ENCODE results near the gene ITM2C.

The ITM2C gene

DNA sequence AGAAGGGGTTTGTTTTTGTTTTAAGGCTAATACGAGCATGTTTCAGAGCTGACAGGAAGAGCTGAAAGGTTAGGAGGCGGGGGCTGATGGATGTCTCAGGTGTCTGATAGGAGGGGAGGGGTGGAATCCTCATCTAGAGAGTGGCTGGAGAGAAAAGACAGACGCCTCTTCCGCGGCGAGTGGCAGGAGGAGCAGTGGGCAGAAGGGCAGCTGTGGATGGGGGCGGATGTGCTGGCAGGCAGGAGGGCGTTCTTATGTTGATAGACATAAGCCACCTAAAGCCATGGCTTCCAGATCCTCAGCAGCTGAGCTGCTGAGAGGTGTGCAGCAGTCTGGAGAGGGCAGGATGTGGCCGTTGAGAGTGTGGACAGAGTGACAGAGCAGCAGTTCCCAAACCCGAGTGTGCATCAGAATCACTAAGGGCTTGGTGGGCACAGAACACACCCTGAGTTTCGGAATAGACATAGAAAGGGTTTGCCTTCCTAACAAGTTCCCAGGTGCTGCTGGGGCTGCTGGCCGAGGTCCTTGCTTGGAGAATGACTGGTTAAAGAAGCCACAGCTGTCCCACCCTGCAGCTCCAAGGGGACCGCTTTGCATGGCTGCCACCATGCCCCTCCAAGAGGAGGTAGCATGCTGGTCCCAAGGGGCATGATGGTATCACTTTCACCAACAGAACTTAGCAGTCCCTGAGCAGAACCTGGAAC lies 3.0 kb upstream of the ITM2C start:
- DNase-seq = no peak

DNA sequence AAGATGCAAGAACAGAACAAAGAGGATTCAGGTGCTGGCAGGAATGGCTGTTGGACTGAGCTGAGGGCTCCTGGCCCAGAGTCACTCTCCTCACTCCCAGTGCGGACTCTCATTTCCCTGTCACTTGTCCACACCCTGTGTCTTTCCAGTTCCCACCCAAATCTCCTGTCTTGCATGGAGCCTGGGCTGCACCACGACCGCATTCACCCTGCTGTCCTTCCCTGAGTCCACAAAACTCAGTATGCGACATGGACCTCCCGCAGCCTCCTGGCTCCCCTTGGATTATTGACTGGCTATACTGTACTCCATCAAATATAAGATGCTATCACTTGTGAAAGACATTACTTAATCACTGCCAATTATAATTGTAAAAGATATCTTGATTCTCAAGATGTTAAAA lies 2.5 kb upstream of the ITM2C start:
- no peak for DNase-seq

DNA sequence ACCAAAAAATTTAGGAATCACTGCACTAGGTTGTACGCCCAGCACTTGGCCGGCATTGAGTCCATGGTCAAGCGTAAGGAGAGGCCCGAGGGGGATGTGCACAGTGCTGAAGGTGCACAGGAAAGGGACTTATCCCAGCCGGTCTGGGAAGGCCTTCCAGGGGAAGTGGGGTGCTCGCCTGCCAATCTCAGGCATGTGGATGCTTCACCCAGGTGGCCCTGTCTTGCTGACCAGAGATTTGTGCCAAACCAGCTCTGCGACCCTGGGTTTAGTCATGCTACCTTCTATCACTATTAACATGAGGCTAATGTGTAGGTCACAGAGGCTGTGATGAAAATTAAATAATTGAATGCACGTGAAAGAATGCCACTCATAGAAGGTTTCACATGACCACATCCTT lies 1.7 kb upstream of the ITM2C start:
- DNase-seq = no peak

DNA sequence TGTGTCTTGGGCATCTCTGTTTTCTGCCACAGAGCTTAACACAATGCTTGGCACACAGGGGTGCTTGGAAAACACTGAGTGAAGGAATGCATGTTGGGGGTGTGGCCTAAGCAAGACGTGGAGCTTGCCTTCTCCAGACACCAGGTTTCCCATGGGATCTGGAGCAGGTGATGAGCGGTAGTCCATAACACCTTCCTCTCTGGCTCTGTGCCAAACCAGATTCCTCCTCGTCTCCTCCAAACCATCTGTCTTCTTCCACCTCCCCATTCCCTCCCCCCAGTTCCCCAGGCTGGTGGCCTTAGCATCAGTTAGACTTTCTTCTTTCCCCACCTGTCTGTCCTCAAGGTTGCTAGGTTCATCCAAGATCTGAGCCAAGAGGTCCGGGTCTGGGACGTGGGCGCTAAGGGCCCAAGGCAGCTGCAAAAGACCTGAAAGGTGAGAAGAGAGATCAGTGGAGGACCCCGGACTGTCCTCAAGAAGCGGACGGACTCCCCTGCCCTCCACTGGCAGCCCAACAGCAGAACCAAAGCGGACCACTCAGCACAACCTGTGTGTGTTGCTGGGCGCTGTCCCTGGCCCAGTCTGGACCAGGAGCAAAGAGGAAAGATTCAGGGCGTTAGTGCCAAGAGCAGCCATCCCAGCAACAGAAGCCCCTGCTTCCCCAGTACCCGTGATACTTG lies 1.2 kb upstream of the ITM2C start:
- no peak for DNase-seq

DNA sequence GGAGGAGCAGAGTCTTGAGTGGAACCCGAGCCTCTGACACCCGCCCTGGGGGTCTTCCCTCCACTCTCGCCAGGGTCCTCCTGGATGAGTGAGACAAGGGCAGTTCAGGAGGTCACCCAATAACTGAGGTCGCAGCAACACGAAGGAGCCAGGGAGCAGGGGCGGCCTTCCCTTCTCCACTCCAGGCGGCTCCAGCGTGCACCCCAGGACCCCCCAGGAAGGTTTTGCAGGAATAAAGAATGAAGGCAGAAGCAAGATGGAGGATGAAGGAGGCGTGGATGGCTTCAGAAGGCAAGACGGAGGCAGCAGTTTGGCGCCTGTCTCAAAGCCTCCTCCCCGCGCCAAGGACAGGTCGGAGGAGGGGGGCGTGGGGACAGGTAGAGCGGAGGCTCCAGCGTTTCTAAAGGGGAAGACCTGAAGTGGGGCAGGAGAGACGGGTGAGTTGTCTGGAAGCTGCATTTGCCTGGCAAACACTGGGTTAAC lies 579 bp upstream of the ITM2C start:
- DNase-seq = no peak

DNA sequence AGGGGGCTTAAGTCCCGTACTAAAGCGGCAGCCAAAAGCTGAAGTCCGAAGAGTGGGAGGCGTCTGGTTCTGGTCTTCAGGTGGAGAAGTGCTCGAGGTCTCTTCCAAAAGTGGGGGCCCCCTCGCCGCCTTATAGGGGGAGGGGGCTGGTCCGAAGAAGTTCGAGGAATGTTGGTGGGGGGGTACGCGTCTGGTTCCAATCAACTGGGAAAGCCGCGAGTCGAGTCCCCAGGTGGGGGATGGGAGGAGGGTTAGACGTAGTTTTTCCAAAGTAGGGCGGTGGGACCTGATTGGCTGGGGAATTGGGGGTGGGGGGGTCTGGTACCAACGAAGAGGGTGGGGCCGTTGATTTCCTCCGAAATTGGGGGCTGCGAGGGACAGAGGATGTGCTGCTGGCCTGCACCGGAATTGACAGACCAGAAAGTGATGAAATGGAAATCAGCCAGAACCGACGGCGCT lies 594 bp downstream of the ITM2C start:
- no peak for DNase-seq

DNA sequence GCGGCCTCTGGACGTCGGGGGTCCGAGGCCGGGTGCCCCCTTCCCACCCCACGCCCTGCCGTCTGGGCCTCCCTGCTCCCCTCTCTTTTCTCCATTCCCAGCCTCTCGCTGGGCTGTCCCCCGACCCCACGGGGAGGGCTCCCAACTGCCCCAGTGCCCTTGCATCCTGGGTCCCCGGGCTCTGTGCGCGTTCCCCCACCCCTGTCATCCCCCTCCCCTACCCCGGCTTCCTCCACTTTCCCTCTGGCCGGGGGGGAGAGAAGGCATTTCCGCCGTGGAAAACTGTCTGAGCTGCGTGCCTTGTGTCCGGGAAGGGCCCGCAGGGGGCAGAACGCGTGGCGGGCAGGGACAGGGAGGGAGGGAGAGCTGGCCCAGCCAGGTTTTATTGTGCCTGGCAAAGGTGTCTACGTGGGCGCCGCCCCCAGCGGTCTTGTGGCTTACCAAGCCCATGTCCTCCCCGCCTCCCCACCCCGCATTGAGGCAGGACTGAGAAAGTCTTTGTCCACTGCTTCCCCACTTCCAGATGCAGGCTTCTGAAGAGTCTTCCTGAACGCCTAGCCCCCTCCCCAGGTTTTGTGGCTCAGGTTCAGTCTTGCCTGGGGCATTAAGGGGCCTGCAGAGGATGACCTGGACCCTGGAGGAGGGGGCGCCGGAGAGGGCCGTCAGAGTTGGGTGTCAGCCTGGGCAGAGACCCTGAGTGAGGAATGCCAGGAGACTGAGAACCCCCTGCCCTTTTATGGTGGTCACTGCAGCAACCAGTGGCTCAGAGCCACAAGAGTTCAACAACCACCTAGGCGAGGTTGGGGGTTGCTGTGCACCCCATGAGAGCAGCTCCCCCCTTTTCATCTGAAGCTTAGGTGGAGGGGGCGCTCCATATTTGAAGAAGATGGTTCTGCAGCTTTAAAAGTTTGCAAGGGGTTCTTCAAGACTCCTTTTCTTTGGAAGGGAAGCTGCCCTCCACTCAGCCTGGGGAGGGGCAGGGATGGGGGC lies 1.3 kb downstream of the ITM2C start:
- DNase-seq = peak; percentile 41

DNA sequence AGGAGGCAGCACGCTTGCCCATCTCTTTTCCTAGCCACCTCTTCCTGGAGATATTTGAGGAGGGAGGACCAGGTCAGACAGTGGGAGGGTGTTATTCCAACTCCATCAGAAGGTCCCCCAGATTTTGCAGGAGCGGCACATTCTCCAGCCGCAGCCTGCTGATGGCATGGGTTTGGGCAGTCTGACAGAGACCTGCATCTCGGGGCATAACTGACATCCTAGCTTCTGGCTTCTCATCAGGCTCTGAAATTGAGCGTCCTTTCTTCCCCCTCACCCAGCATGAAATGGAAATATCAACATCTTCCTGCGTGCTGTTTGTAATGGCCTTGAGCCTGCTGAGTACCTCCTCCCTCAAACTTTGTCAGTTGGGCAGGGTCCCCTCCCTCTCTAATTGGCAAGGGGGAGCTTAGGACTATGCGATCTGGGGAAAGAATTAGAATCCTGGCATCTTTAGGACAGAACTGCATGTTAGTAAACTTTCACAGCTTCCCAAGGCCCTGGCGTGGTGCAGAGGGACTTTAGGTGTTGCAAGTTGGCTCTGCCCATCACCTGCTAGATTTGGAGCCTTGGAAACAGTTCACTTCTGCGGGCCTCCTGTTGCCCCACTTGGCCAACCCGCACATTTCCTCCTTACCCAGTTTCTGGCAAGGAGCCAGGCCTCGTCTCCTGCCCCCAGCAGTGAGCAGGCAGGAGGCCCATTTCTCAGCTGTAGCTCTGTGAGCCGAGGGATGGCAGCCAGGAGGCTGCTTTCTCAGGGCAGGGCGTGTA lies 2.2 kb downstream of the ITM2C start:
- DNase-seq = peak; percentile 74

DNA sequence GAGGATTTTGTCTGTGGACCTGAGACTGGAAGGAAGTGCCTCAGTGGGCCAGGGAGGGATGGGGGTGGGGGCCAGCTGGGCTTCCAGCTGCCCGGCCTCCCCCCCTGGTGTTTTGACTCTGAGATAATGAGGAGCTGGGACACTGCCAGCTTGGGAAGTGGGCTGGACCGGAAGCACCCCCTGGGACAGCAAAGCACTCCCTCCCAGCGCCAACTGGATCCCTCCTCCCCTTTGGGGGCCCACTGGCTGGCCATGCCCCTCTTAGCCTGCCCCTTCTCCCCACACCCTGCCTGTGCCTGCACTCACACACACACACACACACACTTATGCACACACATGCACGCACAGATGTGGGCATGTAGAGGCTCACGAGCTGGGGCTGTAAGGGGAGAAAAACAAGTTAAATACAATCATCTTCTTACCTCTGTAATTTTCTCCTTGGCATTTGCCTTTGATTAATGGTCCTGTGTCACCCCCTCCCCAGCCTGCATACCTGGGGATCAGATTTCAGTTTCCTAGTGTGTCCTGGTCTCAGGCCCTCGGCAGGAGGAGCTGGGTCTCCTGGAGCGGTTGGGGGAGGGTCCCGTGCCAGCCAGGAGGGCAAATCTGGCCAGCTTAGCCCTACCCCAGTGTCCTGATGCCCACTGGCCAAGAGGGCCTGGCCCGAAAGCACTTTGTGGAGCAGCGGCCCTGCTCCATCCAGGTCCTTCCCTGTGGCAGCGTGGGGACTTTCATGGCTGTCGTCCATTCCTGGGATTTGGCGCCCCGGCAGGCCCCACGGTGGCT lies 3.6 kb downstream of the ITM2C start:
- no peak for DNase-seq

DNA sequence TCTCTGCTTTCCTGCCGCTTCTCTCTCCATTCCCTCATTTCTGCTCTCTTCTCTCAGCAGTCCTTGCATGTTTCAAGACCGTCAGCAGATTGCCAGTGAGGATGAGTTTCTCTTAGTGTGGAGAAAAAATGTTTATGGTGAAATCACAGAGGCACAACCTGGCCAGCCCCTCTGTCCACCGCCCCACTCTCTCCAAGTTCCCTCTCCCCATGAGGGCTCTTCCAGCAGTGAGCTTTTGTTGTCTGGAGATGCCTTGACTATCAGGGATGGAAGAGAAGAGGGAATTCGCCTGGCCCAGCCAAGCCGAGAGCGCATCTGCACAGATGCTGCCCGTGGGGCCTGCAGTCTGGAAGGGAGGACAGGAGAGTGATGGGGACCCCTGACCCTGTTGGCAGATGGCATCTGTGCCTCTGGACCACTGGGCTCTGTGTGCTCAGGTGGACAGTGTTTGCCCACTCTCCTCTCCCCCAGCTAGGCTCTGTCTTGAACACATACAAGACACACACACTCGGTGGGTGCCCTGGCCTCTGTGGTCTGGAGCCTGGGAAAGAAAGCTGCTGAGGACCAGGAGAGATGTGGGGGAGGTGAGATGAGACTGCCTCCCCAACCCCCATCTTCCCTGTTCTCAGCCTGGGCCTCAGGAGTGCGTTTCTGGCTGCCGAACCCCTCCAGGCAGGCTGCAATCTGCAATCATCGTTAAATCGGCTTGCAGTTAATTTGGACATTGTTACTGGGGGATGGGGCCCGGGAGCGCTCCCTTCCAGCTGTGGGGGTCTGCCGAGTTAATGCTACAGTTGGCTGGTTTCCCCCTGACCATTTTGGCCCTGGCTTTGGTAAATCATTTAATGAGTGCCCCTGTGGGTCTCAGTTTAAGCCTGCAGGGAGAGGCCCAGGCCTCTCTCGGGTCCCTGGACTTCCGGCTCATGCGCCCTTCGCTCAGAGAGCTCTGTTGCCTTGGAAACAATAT lies 4.5 kb downstream of the ITM2C start:
- no peak for DNase-seq

DNA sequence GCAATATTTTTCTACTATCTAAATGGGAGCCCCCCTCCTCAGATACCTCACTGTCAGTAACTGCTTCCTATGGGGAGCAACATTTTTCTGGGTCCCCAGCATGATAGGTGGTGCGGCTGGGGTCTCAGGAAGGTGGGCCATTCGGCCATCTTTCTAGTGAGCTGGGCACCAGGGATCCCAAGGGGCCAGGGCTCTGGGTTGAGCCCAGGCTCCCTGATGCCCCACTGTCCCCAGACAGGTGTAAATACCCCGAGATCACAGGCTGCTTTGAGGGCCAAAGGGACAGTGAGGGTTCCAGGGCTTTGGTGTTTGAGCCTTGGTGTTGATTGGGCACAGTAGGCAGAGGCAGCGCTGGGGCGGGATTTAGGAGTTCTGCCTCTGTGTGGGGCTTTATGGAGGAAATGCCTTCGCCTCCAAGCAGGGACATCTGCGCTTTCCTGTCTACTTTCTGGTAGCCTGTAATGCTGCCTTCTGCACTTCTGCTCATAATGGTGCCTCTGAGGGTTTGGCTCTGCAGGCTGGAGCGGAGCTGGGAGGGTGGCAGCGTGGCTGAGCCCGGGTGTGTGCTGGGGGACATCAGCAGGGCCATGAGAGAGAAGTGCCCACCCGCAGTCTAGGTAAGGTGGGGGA lies 5.3 kb downstream of the ITM2C start:
- DNase-seq = no peak

DNA sequence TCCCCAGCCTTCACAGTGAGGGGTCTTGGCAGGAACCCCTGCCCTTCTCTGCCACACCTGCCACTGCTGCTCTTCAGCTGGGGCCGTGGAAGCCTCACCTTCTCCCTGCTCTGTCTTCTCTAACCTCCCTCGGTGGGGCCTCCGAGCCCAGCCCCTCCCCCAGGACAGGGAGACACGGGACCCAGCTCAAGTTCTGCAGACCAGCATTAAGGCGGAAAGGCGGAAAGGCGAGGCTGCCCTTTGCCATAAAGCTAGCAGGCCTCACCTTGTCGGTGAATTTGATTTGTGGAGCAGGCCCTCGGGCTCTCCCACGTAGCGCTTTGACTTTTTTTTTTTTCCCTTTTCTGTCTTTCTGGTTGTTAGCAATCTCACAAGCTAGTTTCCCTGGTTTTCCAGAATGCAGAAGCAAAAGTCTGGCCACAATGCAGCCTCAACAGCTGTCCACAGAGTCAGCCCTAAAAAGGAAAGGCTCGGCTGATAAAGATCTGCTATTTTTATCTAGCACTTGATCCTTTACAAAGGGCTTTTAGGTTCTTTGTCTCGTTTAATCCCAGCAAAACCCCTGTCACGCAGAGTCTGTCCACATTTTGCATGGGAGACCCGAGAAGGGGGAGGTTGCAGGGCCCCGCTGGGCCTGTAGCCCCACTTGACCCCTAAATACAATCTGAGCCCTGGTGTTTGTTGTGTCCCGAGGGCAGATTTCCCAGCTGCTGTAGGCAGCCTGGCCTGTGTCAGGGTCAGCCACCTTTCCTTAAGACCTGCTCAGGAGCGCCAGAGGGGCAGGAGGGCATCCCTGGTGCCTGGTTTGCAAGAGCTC lies 6.0 kb downstream of the ITM2C start:
- no peak for DNase-seq

DNA sequence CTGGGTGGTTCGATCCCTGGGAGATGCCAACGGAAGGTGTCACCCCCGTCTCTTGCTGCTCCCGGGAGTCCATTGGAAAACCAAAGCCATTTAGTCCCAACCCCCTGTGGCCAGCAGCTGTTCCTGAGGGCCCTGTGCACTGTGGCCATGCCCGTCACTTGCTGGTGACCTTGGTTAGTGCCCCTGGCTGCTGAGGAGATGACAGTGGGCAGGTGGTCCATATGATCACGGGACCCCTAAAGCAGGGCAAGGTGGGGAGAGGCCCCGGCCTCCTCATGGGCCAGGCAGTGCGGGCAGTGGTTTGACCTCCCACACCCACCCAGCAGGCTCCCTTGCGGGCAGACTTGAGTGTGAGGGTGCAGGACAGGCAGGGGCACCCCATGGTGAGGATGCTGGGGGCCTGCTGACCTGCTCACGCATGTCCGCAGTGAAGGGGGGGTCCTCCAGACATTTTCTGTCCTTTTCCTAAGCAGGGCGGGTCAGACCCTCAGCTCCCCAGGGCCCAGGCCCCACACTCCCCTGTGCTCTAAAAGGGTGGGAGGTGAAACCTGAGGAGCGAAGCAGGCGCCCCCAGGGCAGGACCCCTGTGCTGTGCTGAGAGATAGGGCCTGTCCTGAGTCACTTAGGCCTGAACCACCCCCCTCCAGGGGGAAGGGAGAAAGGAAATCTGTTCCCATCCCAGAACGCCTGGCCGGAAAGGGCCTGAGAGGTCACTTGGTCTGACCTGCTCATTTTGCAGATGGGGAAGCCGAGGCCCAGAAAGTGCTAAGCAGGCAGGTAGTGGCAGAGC lies 6.8 kb downstream of the ITM2C start:
- no peak for DNase-seq

DNA sequence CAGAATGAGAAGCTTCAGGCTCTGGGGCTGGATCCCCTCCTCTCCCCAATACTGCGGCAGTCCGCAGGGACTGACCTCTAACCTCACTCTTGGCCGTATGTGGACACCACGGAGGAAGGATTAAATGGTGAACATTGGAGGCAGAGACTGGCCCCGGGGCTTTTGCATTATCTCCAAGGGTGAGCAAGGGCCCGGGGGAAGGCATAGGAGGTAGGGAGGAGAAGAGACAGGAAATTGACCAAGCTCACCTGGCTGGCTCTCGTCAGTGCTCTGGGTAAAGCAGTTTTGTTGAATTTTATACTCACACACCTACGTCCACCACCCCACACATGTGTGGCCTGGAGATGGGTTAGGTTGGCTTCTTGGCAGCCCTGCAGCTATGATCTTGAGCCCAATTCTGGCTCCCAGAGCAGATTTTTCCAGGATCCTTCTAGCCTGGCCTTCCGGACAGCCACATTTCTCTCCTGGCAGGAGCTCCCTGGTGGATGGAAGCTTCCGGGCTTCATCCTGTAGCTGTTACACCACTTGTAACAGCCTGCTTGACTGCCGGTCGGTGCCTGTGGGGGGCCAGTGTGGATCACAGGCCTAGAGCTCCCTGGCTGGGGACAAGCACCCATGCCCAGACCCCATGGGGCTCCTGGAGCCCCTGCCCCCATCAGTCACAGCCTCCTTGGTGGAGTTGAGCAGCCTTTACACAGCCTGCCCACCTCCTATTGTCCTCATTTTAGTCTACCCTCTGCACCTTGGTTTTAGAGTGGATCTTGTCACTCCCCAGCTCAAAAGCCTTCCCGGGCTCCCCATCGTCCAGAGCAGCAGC lies 7.6 kb downstream of the ITM2C start:
- no peak for DNase-seq

DNA sequence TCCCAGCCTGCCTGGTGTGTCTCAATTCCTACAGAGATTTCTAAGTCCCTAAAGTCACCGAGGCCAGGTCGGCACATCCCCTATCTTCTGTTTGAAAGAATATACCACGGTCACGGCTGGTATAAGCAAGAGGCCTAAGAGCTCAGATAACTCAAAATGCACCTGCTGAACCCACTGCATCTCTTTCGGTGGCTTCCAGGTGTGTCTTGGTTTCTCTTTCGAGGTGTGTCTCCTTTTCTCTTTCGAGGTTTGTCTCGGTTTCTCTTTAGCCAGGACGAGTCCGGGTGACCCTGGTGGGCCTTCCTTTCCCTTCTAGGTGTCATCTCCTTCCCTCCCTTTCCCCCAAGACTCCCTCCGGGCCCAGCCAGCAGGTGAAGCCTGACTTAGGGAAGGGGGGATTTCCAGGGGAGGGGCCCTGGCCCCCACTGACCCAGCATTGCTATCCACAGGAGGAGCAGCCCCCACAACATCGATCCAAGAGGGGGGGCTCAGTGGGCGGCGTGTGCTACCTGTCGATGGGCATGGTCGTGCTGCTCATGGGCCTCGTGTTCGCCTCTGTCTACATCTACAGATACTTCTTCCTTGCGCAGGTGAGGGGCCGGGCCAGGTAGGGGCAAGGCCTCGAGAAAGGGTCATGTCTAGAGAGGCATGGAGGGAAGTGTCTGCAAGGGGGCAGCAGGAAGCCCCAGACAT lies 8.4 kb downstream of the ITM2C start:
- no peak for DNase-seq

DNA sequence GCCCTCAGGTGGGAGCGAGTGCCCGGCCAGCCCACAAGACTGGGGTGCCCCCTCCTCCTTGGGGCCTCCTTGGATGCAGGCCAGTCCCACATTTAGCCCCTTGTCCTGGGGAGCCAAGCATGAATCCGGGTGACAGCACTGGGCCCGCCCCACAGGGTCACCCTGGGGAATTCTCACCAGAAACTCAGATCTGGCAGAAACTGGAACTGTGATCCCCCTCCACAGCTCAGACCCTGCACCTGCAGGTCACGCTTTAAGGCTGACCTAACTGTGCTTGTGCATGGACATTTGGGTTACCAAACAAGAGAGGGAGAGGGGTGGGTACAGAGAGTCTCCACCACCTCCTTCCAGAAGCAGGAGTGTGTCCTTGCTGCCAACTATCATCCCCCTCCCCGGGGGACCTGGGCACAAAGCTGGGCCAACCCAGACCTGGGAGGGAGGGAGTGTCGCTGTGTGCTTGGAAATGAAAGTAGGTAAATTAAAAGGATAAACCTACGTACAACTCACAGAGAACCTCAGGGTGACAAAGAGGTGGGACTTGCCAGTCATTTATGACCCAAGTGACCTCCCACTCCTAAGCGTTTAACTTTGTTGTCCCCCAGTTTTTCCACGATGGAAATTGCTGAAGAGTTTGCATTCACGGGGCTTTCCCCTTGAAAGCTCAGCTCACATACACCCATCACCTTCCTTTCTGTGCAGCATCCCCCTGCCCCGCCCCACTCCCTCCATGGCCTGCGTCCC lies 9.1 kb downstream of the ITM2C start:
- no peak for DNase-seq
